ENCODE measurements around the gene CDX1.

GRCh38 chr5:150203832-150204589, 37.4 kb downstream of the CDX1 start:
- TF ChIP-seq CTCF (IDR thresholded peaks at IDR 0.05; ENCODE audit: insufficient read depth, low read length): no peak
- no peak for TF ChIP-seq GABPA (IDR thresholded peaks at IDR 0.05; ENCODE audit: low read depth)
- TF ChIP-seq POLR2AphosphoS5 (IDR thresholded peaks at IDR 0.05; ENCODE audit: low read depth): no peak
- no peak for TF ChIP-seq SPI1 (IDR thresholded peaks at IDR 0.05; ENCODE audit: borderline replicate concordance, low read depth)
- no peak for TF ChIP-seq REST (IDR thresholded peaks at IDR 0.05; ENCODE audit: insufficient replicate concordance, low read depth)

Measured in HL-60 (cell line).